Femur (tissue), 1 donor: ENCODE results near the gene FKBP6.
"Not testable (repeated sequence)": the region's sequence is repeated elsewhere in the genome, so short reads cannot be mapped to it uniquely, and the experiment has no call there.

Experiments used
- DNase-seq: peaks from one replicate; pipeline ENCODE4 v3.0.0-alpha.2; 2017

Gene FKBP6

GRCh38 chr7:73324081-73324845, 3.7 kb upstream of the FKBP6 start:
- peak; percentile 55 for DNase-seq

GRCh38 chr7:73325424-73325823, 2.5 kb upstream of the FKBP6 start:
- not testable (repeated sequence) for DNase-seq

- not testable (repeated sequence) for DNase-seq
Measured at GRCh38 chr7:73327449-73327848, 512 bp upstream of the FKBP6 start.

GRCh38 chr7:73328696-73329095, 735 bp downstream of the FKBP6 start:
- DNase-seq = no peak

- DNase-seq = no peak
Measured at GRCh38 chr7:73329861-73330581, 2.1 kb downstream of the FKBP6 start.

- DNase-seq = no peak
Measured at GRCh38 chr7:73330772-73331171, 2.8 kb downstream of the FKBP6 start.

- DNase-seq = no peak
Measured at GRCh38 chr7:73332447-73332846, 4.5 kb downstream of the FKBP6 start.

- no peak for DNase-seq
Measured at GRCh38 chr7:73338321-73338720, 10.4 kb downstream of the FKBP6 start.

GRCh38 chr7:73340514-73340913, 12.6 kb downstream of the FKBP6 start:
- no peak for DNase-seq

- no peak for DNase-seq
Measured at GRCh38 chr7:73341877-73342276, 13.9 kb downstream of the FKBP6 start.

GRCh38 chr7:73342645-73343044, 14.7 kb downstream of the FKBP6 start:
- DNase-seq = peak; percentile 65

GRCh38 chr7:73343671-73344380, 15.9 kb downstream of the FKBP6 start:
- DNase-seq = no peak

GRCh38 chr7:73345538-73345937, 17.6 kb downstream of the FKBP6 start:
- DNase-seq = no peak

- no peak for DNase-seq
Measured at GRCh38 chr7:73345951-73346350, 18.0 kb downstream of the FKBP6 start.

- DNase-seq = no peak
Measured at GRCh38 chr7:73349763-73350162, 21.8 kb downstream of the FKBP6 start.

GRCh38 chr7:73350306-73351068, 22.5 kb downstream of the FKBP6 start:
- peak; percentile 40 for DNase-seq

- DNase-seq = no peak
Measured at GRCh38 chr7:73351447-73352167, 23.6 kb downstream of the FKBP6 start.

- no peak for DNase-seq
Measured at GRCh38 chr7:73352784-73353183, 24.8 kb downstream of the FKBP6 start.

- no peak for DNase-seq
Measured at GRCh38 chr7:73353243-73353642, 25.3 kb downstream of the FKBP6 start.

GRCh38 chr7:73354196-73354595, 26.2 kb downstream of the FKBP6 start:
- no peak for DNase-seq

- no peak for DNase-seq
Measured at GRCh38 chr7:73354821-73355220, 26.9 kb downstream of the FKBP6 start.

- no peak for DNase-seq
Measured at GRCh38 chr7:73356159-73356558, 28.2 kb downstream of the FKBP6 start.
